Measurements from ENCODE around the gene HOXD9.

GRCh38 chr2:176105730-176106580 lies 16.6 kb upstream of the HOXD9 start:
- no peak for TF ChIP-seq YY1 (IDR thresholded peaks at IDR 0.05; ENCODE audit: insufficient read depth, insufficient read length)
- TF ChIP-seq ZNF274 (IDR thresholded peaks at IDR 0.05; ENCODE audit: low read depth, low read length): no peak
